Left lung (tissue), 10 donors: ENCODE measurements around the gene NCMAP. TPM values are rescaled to one million over a fixed set of nuclear protein-coding genes. Genes with fewer than 3 reads are reported as not detected.
A peak's percentile ranks its signal among the peaks of the same experiment; 100 is the strongest.

Source experiments
- ATAC-seq: fragments of 200-7000 bp; cut with Tn5 transposase; one replicate; pipeline ENCODE4 v1.9.1; 2020; ENCODE audit warnings: moderate library complexity
- DNase-seq, 4 donors: peaks; one replicate each; pipeline ENCODE4 v3.0.0-alpha.2; 2013 to 2020
- H3K27ac ChIP-seq, 2 donors: fragments of 200-600 bp; sonication (generic) in 1 of 2; one replicate each; pipeline versions ENCODE4 v1.5.0 to v1.8.0; 2020 to 2021
- H3K27me3 ChIP-seq, 2 donors: fragments of 200-600 bp; sonication (generic) in 1 of 2; one replicate each; pipeline versions ENCODE4 v1.5.0 to v1.8.0; 2020 to 2021
- H3K36me3 ChIP-seq, 2 donors: fragments of 200-600 bp; sonication (generic) in 1 of 2; one replicate each; pipeline versions ENCODE4 v1.5.0 to v1.8.0; 2020 to 2021
- H3K4me1 ChIP-seq, 2 donors: fragments of 200-600 bp; one replicate each; pipeline ENCODE4 v1.8.0; 2021
- H3K4me3 ChIP-seq, 2 donors: fragments of 200-600 bp; sonication (generic) in 1 of 2; one replicate each; pipeline versions ENCODE4 v1.5.0 to v1.8.0; 2020 to 2021; ENCODE audit warnings: mild to moderate bottlenecking in 1 of 2
- H3K9me3 ChIP-seq, 2 donors: fragments of 200-600 bp; sonication (generic) in 1 of 2; one replicate each; pipeline versions ENCODE4 v1.5.0 to v1.8.0; 2020 to 2021
- CTCF ChIP-seq, 2 donors: fragments of 200-600 bp; sonication (generic) in 1 of 2; IDR thresholded peaks; one replicate each; pipeline versions ENCODE4 v1.5.0 to v1.8.0; 2021; ENCODE audit warnings: antibody characterized with exemption in 2 of 2
- intact Hi-C, 2 donors: fragments of 100-400 bp; cut with DNase I; formaldehyde crosslinking; loops; one replicate each; pipeline versions ENCODE4 v1.11.2 to v1.14.2; 2022
- polyA plus RNA-seq, 6 donors: library from polyadenylated mRNA; unstranded; fragments of 120-200 nt; gene quantifications; one replicate each; pipeline ENCODE4 v1.2.1, GENCODE V29; 2013; ENCODE audit not compliant: insufficient read length in 6 of 6
- total RNA-seq, 2 donors: library from RNA; stranded (reverse); fragmentation: NEBNext Ultra II Directional; extraction: Animal tissue kit (Norgen Biotek cat#: 25700); gene quantifications; one replicate each; pipeline ENCODE4 v1.2.1, GENCODE V29; 2021
- donor health status: DM: no; HTN: yes; CAD: no.
- donor health status: DM: no; HTN: no; CAD: no.

NCMAP gene
- total and polyA plus RNA-seq, 8 donors: 3.0 to 7.8 (median 5.4) TPM

- Histone ChIP-seq H3K9me3 (no peaks in the 10 kb centered on the region), H3K36me3 (no peaks in the 10 kb centered on the region), H3K4me1 (no peaks in the 10 kb centered on the region), H3K27ac (no peak overlapping the region), H3K4me3 (no peak overlapping the region), H3K27me3 (peaks cover 0 to 12% of the 10 kb centered on the region in 2 donors)
- intact Hi-C loops: no loop called here
- TF ChIP-seq CTCF (IDR thresholded peaks at IDR 0.05): no peak
- DNase-seq (no peak), ATAC-seq (no peak)
Measured at GRCh38 chr1:24600551-24600950, 44.7 kb downstream of the NCMAP start.

GRCh38 chr1:24605534-24606295, 49.8 kb downstream of the NCMAP start:
- Histone ChIP-seq H3K36me3 (no peaks in the 10 kb centered on the region), H3K27ac (no peak overlapping the region), H3K4me1 (no peaks in the 10 kb centered on the region), H3K27me3 (peaks cover 0 to 24% of the 10 kb centered on the region in 2 donors), H3K9me3 (no peaks in the 10 kb centered on the region), H3K4me3 (no peak overlapping the region)
- intact Hi-C loops: no loop called here
- TF ChIP-seq CTCF (IDR thresholded peaks at IDR 0.05): no peak
- DNase-seq (no peak), ATAC-seq (no peak)

GRCh38 chr1:24606296-24606605, 50.4 kb downstream of the NCMAP start:
- peaks cover 0 to 27% of the 10 kb centered on the region in 2 donors for H3K27me3 ChIP-seq
- H3K9me3 ChIP-seq: no peaks in the 10 kb centered on the region
- H3K27ac ChIP-seq: no peak overlapping the region
- ATAC-seq (no peak), DNase-seq (no peak)
- intact Hi-C loops: no loop called here
- no peaks in the 10 kb centered on the region for H3K36me3 ChIP-seq
- no peak overlapping the region for H3K4me3 ChIP-seq
- no peak for TF ChIP-seq CTCF (IDR thresholded peaks at IDR 0.05)
- no peaks in the 10 kb centered on the region for H3K4me1 ChIP-seq

- Histone ChIP-seq H3K4me1 (no peaks in the 10 kb centered on the region), H3K36me3 (no peaks in the 10 kb centered on the region), H3K9me3 (no peaks in the 10 kb centered on the region), H3K27me3 (peaks cover 0 to 27% of the 10 kb centered on the region in 2 donors), H3K27ac (no peak overlapping the region), H3K4me3 (no peak overlapping the region)
- intact Hi-C loops: no loop called here
- no peak for DNase-seq
- TF ChIP-seq CTCF (IDR thresholded peaks at IDR 0.05): no peak
- peak; percentile 29 for ATAC-seq
Measured at GRCh38 chr1:24606621-24607020, 50.7 kb downstream of the NCMAP start.

- H3K36me3 ChIP-seq: no peaks in the 10 kb centered on the region
- intact Hi-C loops: no loop called here
- ATAC-seq: no peak
Measured at GRCh38 chr1:24609949-24610517, 54.1 kb downstream of the NCMAP start.

More at GRCh38 chr1:24609949-24610517, 54.1 kb downstream of the NCMAP start:
- H3K4me3 ChIP-seq: no peak overlapping the region
- no peak overlapping the region for H3K27ac ChIP-seq
- no peaks in the 10 kb centered on the region for H3K9me3 ChIP-seq
- H3K27me3 ChIP-seq: peaks cover 0 to 27% of the 10 kb centered on the region in 2 donors
- no peak for TF ChIP-seq CTCF (IDR thresholded peaks at IDR 0.05)
- no peaks in the 10 kb centered on the region for H3K4me1 ChIP-seq
- DNase-seq: no peak
